GF-D8 (cell line): ENCODE results near the gene ACIN1.

Experiments used
- DNase-seq: peaks from one replicate; lab custom pipeline; 2025; lab: John Stamatoyannopoulos, UW

The ACIN1 gene

GRCh38 chr14:23013054-23013748 is 81.7 kb downstream of the ACIN1 start:
- no peak for DNase-seq

GRCh38 chr14:23009939-23010726 is 84.8 kb downstream of the ACIN1 start, which contains the start of gene C14orf93:
TSS of gene C14orf93 (minus strand) at chr14:23010143. CDS start at chr14:22999023, 11,120 bp downstream.
- DNase-seq = peak; percentile 59

- DNase-seq = no peak
Observed at GRCh38 chr14:23009483-23009938, 85.4 kb downstream of the ACIN1 start.

GRCh38 chr14:23008831-23009230 is 86.1 kb downstream of the ACIN1 start:
- DNase-seq = peak; percentile 68
